ENCODE data around the gene NCKAP5L.
A peak's percentile ranks its signal among the peaks of the same experiment; 100 is the strongest.

DNA sequence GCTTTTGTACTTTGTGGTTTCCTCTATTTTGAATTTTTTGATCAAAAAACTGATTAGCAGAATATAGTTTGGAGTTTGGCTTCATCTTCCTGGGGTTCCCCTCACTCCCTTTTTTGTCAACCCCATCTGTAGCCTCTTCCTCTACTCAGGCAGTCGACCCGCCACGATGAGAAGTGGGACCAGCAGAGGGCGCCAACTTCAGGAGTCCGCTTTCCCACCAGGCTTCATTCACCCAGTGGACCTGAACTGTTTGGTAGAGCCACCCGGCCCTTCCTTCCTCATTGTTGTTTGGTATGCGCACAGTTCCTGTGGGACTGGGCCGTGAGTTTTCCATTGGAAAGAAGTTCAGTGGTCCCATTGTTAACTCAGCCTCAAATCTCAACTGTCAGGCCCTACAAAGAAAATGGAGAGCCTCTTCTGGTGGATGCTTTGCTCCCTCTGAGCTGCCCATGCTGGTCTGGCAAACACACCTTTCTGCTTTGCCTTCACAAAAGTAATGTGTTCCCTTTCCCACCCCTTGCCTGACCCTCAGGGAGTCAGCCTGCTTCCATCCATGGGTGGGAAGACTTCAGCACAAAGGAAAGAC lies 65.1 kb downstream of the NCKAP5L start:
- TF ChIP-seq, protein P1, sequence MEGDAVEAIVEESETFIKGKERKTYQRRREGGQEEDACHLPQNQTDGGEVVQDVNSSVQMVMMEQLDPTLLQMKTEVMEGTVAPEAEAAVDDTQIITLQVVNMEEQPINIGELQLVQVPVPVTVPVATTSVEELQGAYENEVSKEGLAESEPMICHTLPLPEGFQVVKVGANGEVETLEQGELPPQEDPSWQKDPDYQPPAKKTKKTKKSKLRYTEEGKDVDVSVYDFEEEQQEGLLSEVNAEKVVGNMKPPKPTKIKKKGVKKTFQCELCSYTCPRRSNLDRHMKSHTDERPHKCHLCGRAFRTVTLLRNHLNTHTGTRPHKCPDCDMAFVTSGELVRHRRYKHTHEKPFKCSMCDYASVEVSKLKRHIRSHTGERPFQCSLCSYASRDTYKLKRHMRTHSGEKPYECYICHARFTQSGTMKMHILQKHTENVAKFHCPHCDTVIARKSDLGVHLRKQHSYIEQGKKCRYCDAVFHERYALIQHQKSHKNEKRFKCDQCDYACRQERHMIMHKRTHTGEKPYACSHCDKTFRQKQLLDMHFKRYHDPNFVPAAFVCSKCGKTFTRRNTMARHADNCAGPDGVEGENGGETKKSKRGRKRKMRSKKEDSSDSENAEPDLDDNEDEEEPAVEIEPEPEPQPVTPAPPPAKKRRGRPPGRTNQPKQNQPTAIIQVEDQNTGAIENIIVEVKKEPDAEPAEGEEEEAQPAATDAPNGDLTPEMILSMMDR (IDR thresholded peaks at IDR 0.05 in 8 of 11, conservative IDR thresholded peaks at IDR 0.05 in 3 of 11): peak; percentile 34 to 78 (median 62)
- no peak for TF ChIP-seq POLR2A (IDR thresholded peaks at IDR 0.05)
- peak in 2 of 3 donors; percentile 36 to 60 for TF ChIP-seq POLR2AphosphoS5 (IDR thresholded peaks at IDR 0.05)
